GM18861 (cell line): Measurements from ENCODE around the gene POLR3B.
"Not testable (repeated sequence)": the region's sequence is repeated elsewhere in the genome, so short reads cannot be mapped to it uniquely, and the experiment has no call there.

Experiments used
- ATAC-seq: cut with Tn5 transposase; IDR thresholded peaks from one replicate; pipeline ENCODE4 v1.9.1; 2021; ENCODE audit not compliant: unreplicated experiment

Gene POLR3B

GRCh38 chr12:106342397-106343213, 14.9 kb upstream of the POLR3B start:
- ATAC-seq, result no peak

DNA sequence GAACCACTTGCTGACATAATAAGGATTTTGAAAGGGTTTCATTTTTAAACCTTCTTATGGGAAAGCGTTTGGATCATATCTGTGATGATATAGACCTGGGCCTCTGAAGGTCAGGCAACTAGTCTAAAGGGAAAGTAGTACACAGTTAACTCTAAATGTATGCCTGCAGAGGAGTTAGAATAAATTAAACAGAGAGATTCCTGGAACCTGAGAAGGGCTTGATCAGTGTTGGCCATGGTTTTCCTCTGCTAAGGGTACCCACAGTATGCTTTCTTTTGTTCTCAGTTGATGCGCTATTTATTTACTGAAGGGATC, 14.4 kb upstream of the POLR3B start:
- no peak for ATAC-seq

DNA sequence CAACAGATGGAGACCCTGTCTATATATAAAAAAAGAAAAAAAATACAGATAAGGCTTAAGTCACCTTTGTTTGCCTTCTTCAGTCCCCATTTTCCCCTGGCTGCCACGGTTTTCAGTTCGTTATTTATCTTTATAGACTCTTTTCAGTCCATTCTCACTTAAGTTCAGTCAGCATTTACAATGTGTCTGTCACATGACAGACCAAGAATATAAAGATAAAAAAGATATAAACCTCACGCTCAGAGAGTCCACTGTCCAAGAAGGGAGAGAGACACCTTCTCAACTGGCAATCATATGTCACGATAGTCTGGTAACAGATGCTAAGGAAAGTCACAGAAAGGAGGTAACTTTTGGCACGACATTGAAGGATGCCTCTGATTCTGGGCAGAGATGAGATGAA, 13.4 kb upstream of the POLR3B start:
- ATAC-seq, result no peak

GRCh38 chr12:106345746-106346145, 11.8 kb upstream of the POLR3B start:
- ATAC-seq, result no peak

DNA sequence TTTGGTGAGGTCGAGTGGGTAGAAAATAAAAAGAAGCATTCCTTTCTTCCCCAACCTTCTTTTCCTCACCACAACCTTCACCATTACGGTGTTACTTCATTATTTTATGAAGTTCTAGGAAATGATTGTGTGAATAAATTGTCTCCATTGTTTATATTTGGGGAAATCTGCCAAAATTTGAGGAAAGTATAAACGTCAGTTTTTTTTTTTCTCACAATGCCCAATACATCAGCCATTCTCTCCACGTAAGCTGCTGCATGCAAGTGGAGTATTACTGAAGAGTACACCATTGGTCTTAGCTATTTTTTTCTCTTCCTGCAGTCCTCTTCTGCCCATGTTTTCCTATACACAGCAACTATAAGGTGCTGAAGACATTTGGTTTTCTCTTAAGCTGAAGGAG, 9.1 kb upstream of the POLR3B start:
- ATAC-seq, result no peak

DNA sequence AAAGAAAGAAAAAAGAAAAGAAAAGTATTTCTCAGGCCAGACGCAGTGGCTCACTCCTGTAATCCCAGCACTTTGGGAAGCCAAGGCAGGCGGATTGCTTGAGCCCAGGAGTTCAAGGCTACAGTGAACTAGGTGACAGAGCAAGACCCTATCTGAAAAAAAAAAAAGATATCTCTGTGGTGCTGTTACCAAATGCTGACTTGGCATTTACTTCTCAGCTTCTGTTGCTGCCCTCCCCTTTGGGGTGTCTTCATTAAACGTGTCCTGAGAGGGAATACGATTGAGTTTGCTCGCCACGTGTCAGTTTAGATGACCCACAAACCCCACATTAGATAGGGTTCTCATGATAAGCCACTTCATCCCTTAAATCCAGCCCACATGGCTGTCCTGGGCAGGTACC, 4.4 kb upstream of the POLR3B start:
- no peak for ATAC-seq

- ATAC-seq, result peak; percentile 4
These were observed 1.1 kb downstream of the POLR3B start for GRCh38 chr12:106358396-106359241.

GRCh38 chr12:106359646-106360399, 2.3 kb downstream of the POLR3B start:
- ATAC-seq, result no peak

- no peak for ATAC-seq
These were observed 2.9 kb downstream of the POLR3B start for GRCh38 chr12:106360400-106360994.

GRCh38 chr12:106362971-106363370, 5.4 kb downstream of the POLR3B start:
- no peak for ATAC-seq

DNA sequence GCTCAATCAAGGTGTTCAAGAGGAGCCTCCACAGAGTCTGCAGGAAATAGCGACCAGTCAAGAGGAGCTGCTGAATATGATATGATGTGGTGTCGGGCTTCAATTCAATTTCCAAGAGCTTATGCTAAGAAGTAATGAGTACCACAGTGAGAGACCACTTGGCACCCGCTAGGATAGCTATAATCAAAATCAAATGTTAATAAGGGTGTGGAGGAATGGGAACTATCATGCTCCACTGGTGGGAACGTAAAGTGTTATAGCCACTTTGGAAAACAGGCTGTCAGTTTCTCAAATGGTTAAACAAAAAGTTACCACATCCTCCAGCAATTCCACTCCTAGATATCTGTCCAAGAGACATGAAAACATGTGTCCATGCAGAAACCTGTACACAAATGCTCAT, 6.7 kb downstream of the POLR3B start:
- ATAC-seq, result no peak

DNA sequence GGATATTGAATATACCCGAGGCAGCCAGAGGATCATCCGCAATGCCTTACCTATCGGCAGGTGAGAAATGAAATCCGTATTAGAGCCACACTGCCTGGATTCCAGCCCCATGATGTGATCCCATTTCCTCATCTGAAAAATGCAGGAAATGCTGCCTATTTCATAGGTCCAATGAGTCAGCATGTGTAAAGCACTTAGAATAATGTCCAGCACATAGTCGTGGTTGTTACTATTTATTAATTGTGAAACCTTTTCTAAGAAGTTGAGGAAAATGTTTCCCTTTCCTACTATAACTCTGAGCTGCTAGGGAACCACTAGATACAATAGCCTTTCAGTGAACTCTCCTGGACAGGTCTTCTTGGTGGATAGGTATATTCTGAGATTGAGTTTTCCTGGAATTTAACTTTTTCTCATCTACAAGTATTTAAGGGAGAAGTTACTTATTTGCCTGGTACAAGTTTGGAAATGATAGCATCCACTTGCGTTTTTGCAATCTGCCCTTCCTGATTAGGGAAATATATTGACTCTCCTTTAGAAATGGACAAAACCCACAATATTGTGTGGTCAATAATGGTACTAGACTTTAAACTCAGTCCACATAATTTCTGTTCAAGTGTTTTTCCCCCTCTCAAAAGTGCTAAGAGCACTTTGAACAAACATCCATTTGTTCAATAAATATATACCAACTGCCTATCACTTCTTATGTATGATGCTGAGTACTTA, 12.2 kb downstream of the POLR3B start:
- ATAC-seq, result no peak

GRCh38 chr12:106378788-106379187, 21.2 kb downstream of the POLR3B start:
- ATAC-seq, result no peak

GRCh38 chr12:106380954-106381353, 23.4 kb downstream of the POLR3B start:
- no peak for ATAC-seq

DNA sequence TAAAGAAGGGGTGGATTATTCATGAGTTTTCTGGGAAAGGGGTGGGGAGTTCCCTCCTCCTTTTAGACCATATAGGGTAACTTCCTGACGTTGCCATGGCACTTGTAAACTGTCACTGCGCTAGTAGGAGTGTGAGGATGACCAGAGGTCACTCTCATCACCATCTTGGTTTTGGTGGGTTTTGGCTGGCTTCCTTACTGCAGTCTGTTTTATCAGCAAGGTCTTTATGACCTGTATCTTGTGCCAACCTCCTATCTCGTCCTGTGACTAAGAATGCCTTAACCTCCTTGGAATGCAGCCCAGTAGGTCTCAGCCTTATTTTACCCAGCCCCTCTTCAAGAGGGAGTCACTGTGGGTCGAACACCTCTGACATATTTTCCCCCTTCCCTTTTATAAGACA, 24.3 kb downstream of the POLR3B start:
- ATAC-seq, result not testable (repeated sequence)

GRCh38 chr12:106386813-106387535, 29.4 kb downstream of the POLR3B start:
- ATAC-seq, result no peak

DNA sequence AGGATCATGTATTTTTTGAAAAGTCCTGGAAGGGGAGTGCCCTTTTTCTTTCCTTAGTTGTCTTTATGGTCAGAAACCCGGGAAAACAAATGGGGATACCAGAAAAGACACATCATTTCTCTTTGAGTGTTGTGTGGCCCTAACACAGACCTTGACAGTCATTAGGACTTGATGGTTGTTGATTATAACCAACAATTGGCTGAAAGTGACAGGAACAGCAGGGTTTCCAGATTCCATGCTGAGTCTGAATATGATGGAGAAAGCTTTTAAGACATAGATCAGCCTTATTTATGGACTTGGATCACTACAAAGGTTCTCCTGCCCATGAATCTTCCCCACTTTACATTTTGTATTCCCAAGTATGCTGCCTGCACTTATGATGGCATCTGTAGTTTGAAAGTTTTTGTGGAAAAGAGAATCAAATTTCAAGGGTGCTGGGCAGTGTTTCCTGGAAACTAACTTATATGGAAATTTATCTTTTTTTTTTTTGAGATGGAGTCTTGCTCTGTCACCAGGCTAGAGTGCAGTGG, 30.4 kb downstream of the POLR3B start:
- no peak for ATAC-seq

DNA sequence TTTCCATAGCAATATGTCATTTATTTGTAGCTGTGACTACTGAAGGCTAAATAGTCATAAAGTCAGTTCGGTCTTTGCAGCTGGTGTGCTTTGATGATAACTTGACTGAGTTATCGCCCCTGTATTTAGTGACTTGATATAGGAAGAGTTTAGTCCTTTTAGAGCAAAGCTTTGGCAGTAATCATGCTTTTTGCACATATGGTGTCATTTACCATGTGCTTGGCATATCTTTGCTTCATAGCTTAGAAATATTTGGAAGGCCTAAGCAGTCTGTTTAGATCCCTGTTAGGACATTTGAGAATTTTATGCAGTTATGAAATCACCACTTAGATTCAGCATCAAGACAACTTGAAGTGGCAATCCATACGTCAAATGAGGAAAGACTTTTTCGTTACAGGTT, 31.6 kb downstream of the POLR3B start:
- no peak for ATAC-seq

- ATAC-seq, result no peak
These were observed 35.2 kb downstream of the POLR3B start for GRCh38 chr12:106392759-106393158.

GRCh38 chr12:106409878-106410277, 52.3 kb downstream of the POLR3B start:
- ATAC-seq, result no peak
